ENCODE results near the gene ADAMTS2. TPM values are rescaled to one million over a fixed set of nuclear protein-coding genes. Genes with fewer than 3 reads are reported as not detected.

The ADAMTS2 gene
- total and polyA plus RNA-seq, 2 of the 8 experiments (the other 6 are each of a cell fraction or from before 2014, with no cell fraction given): 6.6 to 7.3 TPM

DNA sequence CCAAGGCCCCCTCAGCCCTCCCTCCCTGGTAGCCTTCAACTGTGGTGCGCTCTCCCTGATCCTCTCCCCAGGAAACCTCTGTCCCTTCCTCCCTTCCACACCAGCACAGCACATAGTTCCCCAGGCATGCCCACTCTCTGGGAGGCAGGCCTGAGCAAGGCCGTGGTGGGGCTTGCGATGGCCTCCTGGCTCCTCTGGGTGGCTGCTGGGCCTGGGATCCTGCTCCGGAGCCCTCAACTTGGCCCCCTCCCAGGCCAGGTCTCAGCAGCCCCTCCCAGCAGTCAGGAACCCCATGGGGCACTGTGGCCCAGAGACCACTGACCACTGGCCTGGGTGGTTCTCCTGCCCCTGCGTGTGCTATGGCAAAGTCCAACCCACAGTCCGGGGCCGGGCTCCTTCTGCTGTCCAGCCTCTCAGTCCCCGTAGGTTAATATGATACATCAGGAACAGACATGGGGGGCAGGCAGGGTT lies 159.3 kb downstream of the ADAMTS2 start:
- peak in 1 of 2 experiments; percentile 45 for DNase-seq (ENCODE audit: low read depth in 1 of 2, low spot score in 2 of 2)
- TF ChIP-seq CREB1 (IDR thresholded peaks at IDR 0.05): no peak

More for the DNA sequence above, 159.3 kb downstream of the ADAMTS2 start:
- Histone ChIP-seq H3K4me1 (replicated peaks in 1 of 4; ENCODE audit: control insufficient read depth in 3 of 4, insufficient read depth in 4 of 4, low read length in 3 of 4) (peaks cover 8 to 39% (median 31%) of the 10 kb centered on the region in 4 experiments), H2AK5ac (ENCODE audit: low read depth, low read length) (peak overlapping the region; percentile 53; the same call in 1 of the 2 replicates), H3K79me2 (ENCODE audit: control insufficient read depth in 1 of 2, insufficient read depth in 2 of 2, low read length in 2 of 2) (no peaks in the 10 kb centered on the region), H2BK12ac (ENCODE audit: low read depth, low read length) (0 out of 2 replicates have a peak overlapping the region, but pooled peaks have one; percentile 50), H2BK120ac (replicated peaks; ENCODE audit: low read depth, low read length) (peak overlapping the region; percentile 45), H3K4ac (replicated peaks; ENCODE audit: insufficient read length, low read depth, low read length) (peak overlapping the region; percentile 59), H3K18ac (ENCODE audit: extremely low read depth, low read length) (peak overlapping the region; percentile 68), H2BK15ac (ENCODE audit: low read length) (0 out of 2 replicates have a peak overlapping the region, but pooled peaks have one; percentile 61), H4K8ac (ENCODE audit: extremely low read depth, insufficient read depth, low read length) (no peak overlapping the region; the same call in 1 of the 2 replicates), H3K23me2 (ENCODE audit: low read depth, low read length) (no peaks in the 10 kb centered on the region), H3K9me3 (ENCODE audit: insufficient read depth in 2 of 2, low read depth in 1 of 2, low read length in 1 of 2) (no peaks in the 10 kb centered on the region), H3K14ac (ENCODE audit: insufficient read length) (no peak overlapping the region), H3K27ac (ENCODE audit: low read depth, low read length) (no peak overlapping the region), H4K91ac (replicated peaks; ENCODE audit: insufficient read length, low read length) (peak overlapping the region; percentile 59), H4K20me1 (replicated peaks in 1 of 2; ENCODE audit: control insufficient read depth in 1 of 2, insufficient read depth in 2 of 2, low read length in 2 of 2) (no peaks in the 10 kb centered on the region), H3K56ac (replicated peaks; ENCODE audit: insufficient read length, low read depth, low read length) (no peak overlapping the region), H3K79me1 (ENCODE audit: low read depth, low read length) (no peaks in the 10 kb centered on the region), H3K4me3 (ENCODE audit: extremely low read depth in 1 of 4, insufficient read depth in 2 of 4, low read depth in 3 of 4, low read length in 4 of 4) (no peak overlapping the region), H2BK5ac (ENCODE audit: low read depth, low read length) (peak overlapping the region; percentile 71; the same call in 1 of the 2 replicates), H3K27me3 (replicated peaks in 1 of 4; ENCODE audit: control insufficient read depth in 3 of 4, extremely low read depth in 1 of 4, insufficient read depth in 3 of 4, low read length in 3 of 4) (no peaks in the 10 kb centered on the region), H4K5ac (ENCODE audit: insufficient read length, low read depth, low read length) (peak overlapping the region; percentile 1), H3K9ac (replicated peaks in 1 of 4; ENCODE audit: extremely low read depth in 1 of 4, low read depth in 3 of 4, low read length in 3 of 4) (no peak overlapping the region), H2AFZ (ENCODE audit: low read length) (no peak overlapping the region), H3K36me3 (ENCODE audit: control insufficient read depth in 2 of 4, insufficient read depth in 4 of 4, low read length in 3 of 4) (no peaks in the 10 kb centered on the region), H2BK20ac (ENCODE audit: low read length) (peak overlapping the region; percentile 72), H3K4me2 (ENCODE audit: insufficient read depth in 1 of 2, low read depth in 2 of 2, low read length in 2 of 2) (peak overlapping the region in 1 of 2 experiments; percentile 34; a peak in 1 of 4 replicates), H3K23ac (ENCODE audit: insufficient read length) (no peak overlapping the region)
- no peak for FAIRE-seq
- 91% methylated on average over 6 of the region's 8 CpGs; no CpG with 5 or more reads in 1 of the 2 experiments for WGBS, 2 experiments (ENCODE audit: extremely low coverage in 1 of 2, insufficient coverage in 1 of 2, insufficient read length in 1 of 2, insufficient replicate concordance in 2 of 2, low coverage in 1 of 2, low lambda C conversion rate in 2 of 2, missing lambda C conversion rate in 1 of 2)
- ChIA-PET POLR2A (ENCODE audit: partially characterized antibody) (interaction anchor here (0.7 kb wide), 1 partner anchor 17 kb away, joined by 3 read pairs; no protein-coding TSS in a partner anchor), CTCF (ENCODE audit: partially characterized antibody) (interaction anchor here (1.0 kb wide), 1 partner anchor 42 kb away, joined by 3 read pairs; no protein-coding TSS in a partner anchor)
